ENCODE measurements around the gene ARHGAP10.

ARHGAP10 gene

DNA sequence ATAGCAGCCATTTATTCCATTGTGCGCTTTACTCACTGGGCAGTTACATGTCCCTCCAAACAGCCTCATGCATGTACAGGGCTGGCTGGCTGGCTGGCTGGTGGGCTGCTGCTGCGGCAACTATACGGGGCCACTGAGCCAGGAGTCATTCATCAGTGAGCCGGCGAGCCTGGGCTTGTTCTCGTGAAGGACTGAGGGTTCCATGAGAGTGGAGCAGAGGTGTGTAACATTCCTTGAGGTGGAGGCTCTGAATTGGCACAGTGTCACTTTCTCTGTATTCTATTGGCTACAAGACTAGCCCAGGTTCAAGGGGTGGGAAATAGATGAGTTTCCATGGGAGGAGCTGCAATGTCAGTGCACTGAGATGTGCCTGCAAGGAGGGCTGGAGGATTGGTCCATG, 89.1 kb downstream of the ARHGAP10 start:
- Histone ChIP-seq H2BK15ac (ENCODE audit: low read length) (no peak overlapping the region), H3K27ac (replicated peaks; ENCODE audit: low read length) (no peak overlapping the region), H3K27me3 (ENCODE audit: control insufficient read depth in 3 of 3, insufficient read depth in 3 of 3, low read depth in 1 of 3, low read length in 3 of 3) (no peaks in the 10 kb centered on the region), H3K4me2 (ENCODE audit: insufficient read depth, low read length, poor library complexity, severe bottlenecking) (no peak overlapping the region), H2BK12ac (ENCODE audit: low read length) (no peak overlapping the region), H3K9ac (ENCODE audit: low read depth, low read length, poor library complexity) (no peak overlapping the region), H2AK5ac (ENCODE audit: low read depth, low read length) (no peak overlapping the region), H2BK5ac (ENCODE audit: low read length) (no peak overlapping the region), H2BK120ac (ENCODE audit: low read depth, low read length) (no peak overlapping the region), H2AFZ (ENCODE audit: low read length) (no peak overlapping the region), H3K4me1 (ENCODE audit: control insufficient read depth in 2 of 2, insufficient read depth in 1 of 2, low read depth in 1 of 2, low read length in 2 of 2) (peaks cover 0 to 4% of the 10 kb centered on the region in 2 donors), H3K23ac (ENCODE audit: low read depth, low read length, poor library complexity) (no peak overlapping the region), H4K8ac (ENCODE audit: low read depth, low read length) (no peak overlapping the region), H3K4ac (ENCODE audit: low read length) (no peak overlapping the region), H4K91ac (ENCODE audit: low read depth, low read length, poor library complexity) (no peak overlapping the region), H3K4me3 (ENCODE audit: low read length in 2 of 2) (no peak overlapping the region), H3K14ac (ENCODE audit: low read length) (no peak overlapping the region), H3K18ac (ENCODE audit: low read length) (no peak overlapping the region), H3K36me3 (replicated peaks in 1 of 2; ENCODE audit: control insufficient read depth in 2 of 2, insufficient read depth in 2 of 2, low read length in 2 of 2) (no peaks in the 10 kb centered on the region), H3K79me1 (ENCODE audit: low read depth, low read length) (no peaks in the 10 kb centered on the region), H3K9me3 (replicated peaks in 1 of 2; ENCODE audit: control insufficient read depth in 2 of 2, insufficient read depth in 1 of 2, low read depth in 1 of 2, low read length in 2 of 2) (no peaks in the 10 kb centered on the region)
- WGBS, 2 donors (ENCODE audit: extremely low coverage in 2 of 2, insufficient read length in 2 of 2, insufficient replicate concordance in 1 of 2) = no CpG with 5 or more reads among the region's 6 CpGs
- DNase-seq (ENCODE audit: low spot score) = no peak

DNA sequence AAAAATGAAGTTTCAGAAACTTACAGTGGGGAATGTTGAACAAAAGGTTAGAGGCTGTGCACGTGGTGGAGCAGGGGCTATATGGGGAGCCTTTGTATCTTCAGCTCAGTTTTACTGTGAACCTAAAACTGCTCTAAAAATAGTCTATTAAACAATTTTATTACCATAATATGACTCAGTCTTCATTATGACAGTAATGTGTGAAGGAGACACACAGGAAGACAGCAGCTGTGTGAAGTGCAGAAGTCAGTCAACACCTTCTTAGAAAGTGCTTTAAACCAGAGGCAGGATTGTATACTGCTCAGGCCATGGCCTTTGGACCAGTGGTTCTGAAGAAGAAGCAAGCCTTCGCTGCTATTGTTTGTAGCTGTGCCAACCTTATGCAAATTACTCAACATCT, 89.7 kb downstream of the ARHGAP10 start:
- Histone ChIP-seq H2AFZ (ENCODE audit: low read length) (no peak overlapping the region), H3K9me3 (replicated peaks in 1 of 2; ENCODE audit: control insufficient read depth in 2 of 2, insufficient read depth in 1 of 2, low read depth in 1 of 2, low read length in 2 of 2) (no peaks in the 10 kb centered on the region), H3K9ac (ENCODE audit: low read depth, low read length, poor library complexity) (no peak overlapping the region), H2BK5ac (ENCODE audit: low read length) (no peak overlapping the region), H3K23ac (ENCODE audit: low read depth, low read length, poor library complexity) (no peak overlapping the region), H3K4me1 (ENCODE audit: control insufficient read depth in 2 of 2, insufficient read depth in 1 of 2, low read depth in 1 of 2, low read length in 2 of 2) (peaks cover 0 to 8% of the 10 kb centered on the region in 2 donors), H2BK12ac (ENCODE audit: low read length) (no peak overlapping the region), H3K36me3 (replicated peaks in 1 of 2; ENCODE audit: control insufficient read depth in 2 of 2, insufficient read depth in 2 of 2, low read length in 2 of 2) (no peaks in the 10 kb centered on the region), H4K8ac (ENCODE audit: low read depth, low read length) (no peak overlapping the region), H3K4me3 (ENCODE audit: low read length in 2 of 2) (no peak overlapping the region), H2BK15ac (ENCODE audit: low read length) (no peak overlapping the region), H3K79me1 (ENCODE audit: low read depth, low read length) (no peaks in the 10 kb centered on the region), H3K27me3 (ENCODE audit: control insufficient read depth in 3 of 3, insufficient read depth in 3 of 3, low read depth in 1 of 3, low read length in 3 of 3) (no peaks in the 10 kb centered on the region), H2AK5ac (ENCODE audit: low read depth, low read length) (no peak overlapping the region), H2BK120ac (ENCODE audit: low read depth, low read length) (no peak overlapping the region), H3K27ac (replicated peaks; ENCODE audit: low read length) (no peak overlapping the region), H3K4ac (ENCODE audit: low read length) (no peak overlapping the region), H3K14ac (ENCODE audit: low read length) (no peak overlapping the region), H4K91ac (ENCODE audit: low read depth, low read length, poor library complexity) (no peak overlapping the region), H3K18ac (ENCODE audit: low read length) (no peak overlapping the region), H3K4me2 (ENCODE audit: insufficient read depth, low read length, poor library complexity, severe bottlenecking) (no peak overlapping the region)
- no peak for DNase-seq (ENCODE audit: low spot score)
- no CpG with 5 or more reads among the region's 2 CpGs for WGBS, 2 donors (ENCODE audit: extremely low coverage in 2 of 2, insufficient read length in 2 of 2, insufficient replicate concordance in 1 of 2)

DNA sequence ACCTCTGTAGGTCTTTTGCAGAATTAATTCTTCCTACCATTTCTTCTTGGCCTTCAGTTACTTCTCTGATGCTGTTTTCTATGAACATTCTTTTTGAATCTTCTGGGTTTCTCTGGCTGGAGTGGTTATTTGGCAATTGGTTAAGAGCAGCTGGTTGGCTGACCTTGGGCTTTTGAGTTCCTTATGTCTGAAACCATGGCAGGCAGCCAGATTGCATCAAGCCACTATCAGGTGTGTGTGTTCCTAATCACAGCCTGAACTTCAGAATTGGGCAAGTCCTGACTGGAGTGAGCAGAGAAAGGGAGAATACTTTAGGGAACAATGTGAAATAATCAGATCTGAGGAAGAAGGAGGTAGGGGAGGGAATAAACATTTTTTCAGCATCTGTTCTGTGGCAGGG, 90.2 kb downstream of the ARHGAP10 start:
- no peak overlapping the region for H3K4me2 ChIP-seq (ENCODE audit: insufficient read depth, low read length, poor library complexity, severe bottlenecking)
- no peak overlapping the region for H3K14ac ChIP-seq (ENCODE audit: low read length)
- DNase-seq (ENCODE audit: low spot score) = no peak
- no peak overlapping the region for H2AFZ ChIP-seq (ENCODE audit: low read length)
- H3K4me3 ChIP-seq (ENCODE audit: low read length in 2 of 2) = no peak overlapping the region
- H3K27ac ChIP-seq (replicated peaks; ENCODE audit: low read length) = no peak overlapping the region
- H2BK12ac ChIP-seq (ENCODE audit: low read length) = no peak overlapping the region
- no peak overlapping the region for H3K18ac ChIP-seq (ENCODE audit: low read length)
- peaks cover 0 to 8% of the 10 kb centered on the region in 2 donors for H3K4me1 ChIP-seq (ENCODE audit: control insufficient read depth in 2 of 2, insufficient read depth in 1 of 2, low read depth in 1 of 2, low read length in 2 of 2)
- no peak overlapping the region for H2AK5ac ChIP-seq (ENCODE audit: low read depth, low read length)
- no peak overlapping the region for H4K8ac ChIP-seq (ENCODE audit: low read depth, low read length)
- H2BK120ac ChIP-seq (ENCODE audit: low read depth, low read length) = no peak overlapping the region
- H3K9me3 ChIP-seq (replicated peaks in 1 of 2; ENCODE audit: control insufficient read depth in 2 of 2, insufficient read depth in 1 of 2, low read depth in 1 of 2, low read length in 2 of 2) = no peaks in the 10 kb centered on the region
- no peaks in the 10 kb centered on the region for H3K79me1 ChIP-seq (ENCODE audit: low read depth, low read length)
- H3K36me3 ChIP-seq (replicated peaks in 1 of 2; ENCODE audit: control insufficient read depth in 2 of 2, insufficient read depth in 2 of 2, low read length in 2 of 2) = no peaks in the 10 kb centered on the region
- no peak overlapping the region for H3K4ac ChIP-seq (ENCODE audit: low read length)
- H3K9ac ChIP-seq (ENCODE audit: low read depth, low read length, poor library complexity) = no peak overlapping the region
- no peak overlapping the region for H4K91ac ChIP-seq (ENCODE audit: low read depth, low read length, poor library complexity)
- H3K27me3 ChIP-seq (ENCODE audit: control insufficient read depth in 3 of 3, insufficient read depth in 3 of 3, low read depth in 1 of 3, low read length in 3 of 3) = no peaks in the 10 kb centered on the region
- no peak overlapping the region for H2BK5ac ChIP-seq (ENCODE audit: low read length)
- no peak overlapping the region for H3K23ac ChIP-seq (ENCODE audit: low read depth, low read length, poor library complexity)
- no peak overlapping the region for H2BK15ac ChIP-seq (ENCODE audit: low read length)

DNA sequence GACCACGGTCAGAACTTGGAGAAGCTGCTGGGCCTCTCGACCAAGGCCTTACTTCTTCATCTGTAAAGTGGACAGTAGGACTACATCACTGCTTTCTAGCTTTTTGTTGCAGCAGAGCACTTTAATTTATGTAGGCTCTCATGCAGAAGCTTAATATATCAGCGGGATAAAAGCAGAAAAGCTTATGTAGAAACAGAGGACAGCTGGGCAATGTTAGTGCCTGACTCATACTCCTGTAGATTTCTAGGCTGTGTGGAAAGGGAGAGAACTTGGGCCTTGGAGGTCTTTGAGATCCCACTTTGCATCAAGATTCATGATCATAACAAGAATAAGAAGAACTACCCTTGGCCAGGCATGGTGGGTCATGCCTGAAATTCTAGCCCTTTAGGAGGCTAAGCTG, 91.2 kb downstream of the ARHGAP10 start:
- H2AK5ac ChIP-seq (ENCODE audit: low read depth, low read length) = no peak overlapping the region
- no peaks in the 10 kb centered on the region for H3K79me1 ChIP-seq (ENCODE audit: low read depth, low read length)
- H4K8ac ChIP-seq (ENCODE audit: low read depth, low read length) = no peak overlapping the region
- no peak overlapping the region for H2BK15ac ChIP-seq (ENCODE audit: low read length)
- no peak overlapping the region for H3K9ac ChIP-seq (ENCODE audit: low read depth, low read length, poor library complexity)
- no peak overlapping the region for H2BK5ac ChIP-seq (ENCODE audit: low read length)
- no peak overlapping the region for H2BK12ac ChIP-seq (ENCODE audit: low read length)
- H3K27ac ChIP-seq (replicated peaks; ENCODE audit: low read length) = no peak overlapping the region
- H3K14ac ChIP-seq (ENCODE audit: low read length) = no peak overlapping the region
- no peaks in the 10 kb centered on the region for H3K27me3 ChIP-seq (ENCODE audit: control insufficient read depth in 3 of 3, insufficient read depth in 3 of 3, low read depth in 1 of 3, low read length in 3 of 3)
- peaks cover 0 to 8% of the 10 kb centered on the region in 2 donors for H3K4me1 ChIP-seq (ENCODE audit: control insufficient read depth in 2 of 2, insufficient read depth in 1 of 2, low read depth in 1 of 2, low read length in 2 of 2)
- no peak overlapping the region for H3K4me3 ChIP-seq (ENCODE audit: low read length in 2 of 2)
- DNase-seq (ENCODE audit: low spot score) = no peak
- no peak overlapping the region for H2BK120ac ChIP-seq (ENCODE audit: low read depth, low read length)
- no peak overlapping the region for H3K4ac ChIP-seq (ENCODE audit: low read length)
- no peak overlapping the region for H2AFZ ChIP-seq (ENCODE audit: low read length)
- no CpG with 5 or more reads among the region's 3 CpGs for WGBS, 2 donors (ENCODE audit: extremely low coverage in 2 of 2, insufficient read length in 2 of 2, insufficient replicate concordance in 1 of 2)
- no peaks in the 10 kb centered on the region for H3K36me3 ChIP-seq (replicated peaks in 1 of 2; ENCODE audit: control insufficient read depth in 2 of 2, insufficient read depth in 2 of 2, low read length in 2 of 2)
- H3K9me3 ChIP-seq (replicated peaks in 1 of 2; ENCODE audit: control insufficient read depth in 2 of 2, insufficient read depth in 1 of 2, low read depth in 1 of 2, low read length in 2 of 2) = no peaks in the 10 kb centered on the region
- no peak overlapping the region for H3K18ac ChIP-seq (ENCODE audit: low read length)
- no peak overlapping the region for H4K91ac ChIP-seq (ENCODE audit: low read depth, low read length, poor library complexity)
- H3K4me2 ChIP-seq (ENCODE audit: insufficient read depth, low read length, poor library complexity, severe bottlenecking) = no peak overlapping the region
- H3K23ac ChIP-seq (ENCODE audit: low read depth, low read length, poor library complexity) = no peak overlapping the region
